ENCODE results near the gene IL21R.

GRCh38 chr16:27433636-27434035 is 31.7 kb downstream of the IL21R start:
- TF ChIP-seq, protein P1, sequence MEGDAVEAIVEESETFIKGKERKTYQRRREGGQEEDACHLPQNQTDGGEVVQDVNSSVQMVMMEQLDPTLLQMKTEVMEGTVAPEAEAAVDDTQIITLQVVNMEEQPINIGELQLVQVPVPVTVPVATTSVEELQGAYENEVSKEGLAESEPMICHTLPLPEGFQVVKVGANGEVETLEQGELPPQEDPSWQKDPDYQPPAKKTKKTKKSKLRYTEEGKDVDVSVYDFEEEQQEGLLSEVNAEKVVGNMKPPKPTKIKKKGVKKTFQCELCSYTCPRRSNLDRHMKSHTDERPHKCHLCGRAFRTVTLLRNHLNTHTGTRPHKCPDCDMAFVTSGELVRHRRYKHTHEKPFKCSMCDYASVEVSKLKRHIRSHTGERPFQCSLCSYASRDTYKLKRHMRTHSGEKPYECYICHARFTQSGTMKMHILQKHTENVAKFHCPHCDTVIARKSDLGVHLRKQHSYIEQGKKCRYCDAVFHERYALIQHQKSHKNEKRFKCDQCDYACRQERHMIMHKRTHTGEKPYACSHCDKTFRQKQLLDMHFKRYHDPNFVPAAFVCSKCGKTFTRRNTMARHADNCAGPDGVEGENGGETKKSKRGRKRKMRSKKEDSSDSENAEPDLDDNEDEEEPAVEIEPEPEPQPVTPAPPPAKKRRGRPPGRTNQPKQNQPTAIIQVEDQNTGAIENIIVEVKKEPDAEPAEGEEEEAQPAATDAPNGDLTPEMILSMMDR (IDR thresholded peaks at IDR 0.05; ENCODE audit: low read length): no peak
- TF ChIP-seq EZH2 (optimal IDR thresholded peaks at IDR 0.05; ENCODE audit: low read depth, low read length): no peak
- no peak for TF ChIP-seq EZH2phosphoT487 (IDR thresholded peaks at IDR 0.05; ENCODE audit: low read length)

All from MM.1S (cell line).